ENCODE data around the gene PPM1M. TPM values are rescaled to one million over a fixed set of nuclear protein-coding genes. Genes with fewer than 3 reads are reported as not detected.
"Not testable (repeated sequence)": the region's sequence is repeated elsewhere in the genome, so short reads cannot be mapped to it uniquely, and the experiment has no call there.

Gene PPM1M
- total and polyA plus RNA-seq, 2 donors: 32.1 to 65.0 TPM

- H3K27ac ChIP-seq (ENCODE audit: low read depth in 1 of 2, low read length in 1 of 2); H3K4me3 ChIP-seq (ENCODE audit: low read length in 2 of 2); DNase-seq (ENCODE audit: low read depth in 6 of 9, low spot score in 9 of 9); H3K27me3 ChIP-seq (ENCODE audit: control insufficient read depth in 2 of 2, insufficient read depth in 1 of 2, low read length in 1 of 2); H3K9me3 ChIP-seq (ENCODE audit: control insufficient read depth in 2 of 2, insufficient read depth in 1 of 2, low read length in 1 of 2): not testable (repeated sequence)
- WGBS: 97% methylated on average over 9 of the region's 9 CpGs
- peaks cover 35 to 73% of the 10 kb centered on the region in 2 donors for H3K36me3 ChIP-seq (ENCODE audit: control insufficient read depth in 2 of 2, insufficient read depth in 2 of 2, low read length in 1 of 2)
- H3K4me1 ChIP-seq (ENCODE audit: control insufficient read depth in 2 of 2, insufficient read depth in 2 of 2, low read length in 2 of 2): peaks cover 14 to 38% of the 10 kb centered on the region in 2 donors
These were observed 26.6 kb downstream of the PPM1M start for GRCh38 chr3:52272172-52272571.

- no peak for DNase-seq (ENCODE audit: low read depth in 6 of 9, low spot score in 9 of 9)
- Histone ChIP-seq H3K4me1 (ENCODE audit: control insufficient read depth in 2 of 2, insufficient read depth in 2 of 2, low read length in 2 of 2) (peaks cover 14 to 38% of the 10 kb centered on the region in 2 donors), H3K4me3 (ENCODE audit: low read length in 2 of 2) (no peak overlapping the region), H3K27ac (ENCODE audit: low read depth in 1 of 2, low read length in 1 of 2) (no peak overlapping the region), H3K27me3 (ENCODE audit: control insufficient read depth in 2 of 2, insufficient read depth in 1 of 2, low read length in 1 of 2) (no peaks in the 10 kb centered on the region), H3K9me3 (ENCODE audit: control insufficient read depth in 2 of 2, insufficient read depth in 1 of 2, low read length in 1 of 2) (no peaks in the 10 kb centered on the region), H3K36me3 (ENCODE audit: control insufficient read depth in 2 of 2, insufficient read depth in 2 of 2, low read length in 1 of 2) (peaks cover 33 to 68% of the 10 kb centered on the region in 2 donors)
- 96% methylated on average over 3 of the region's 3 CpGs for WGBS
These were observed 27.3 kb downstream of the PPM1M start for GRCh38 chr3:52272831-52273230.

- DNase-seq (ENCODE audit: low read depth in 6 of 9, low spot score in 9 of 9); H3K4me3 ChIP-seq (ENCODE audit: low read length in 2 of 2); H3K27ac ChIP-seq (ENCODE audit: low read depth in 1 of 2, low read length in 1 of 2); H3K9me3 ChIP-seq (ENCODE audit: control insufficient read depth in 2 of 2, insufficient read depth in 1 of 2, low read length in 1 of 2); H3K27me3 ChIP-seq (ENCODE audit: control insufficient read depth in 2 of 2, insufficient read depth in 1 of 2, low read length in 1 of 2): not testable (repeated sequence)
- Histone ChIP-seq H3K4me1 (ENCODE audit: control insufficient read depth in 2 of 2, insufficient read depth in 2 of 2, low read length in 2 of 2) (peaks cover 19 to 48% of the 10 kb centered on the region in 2 donors), H3K36me3 (ENCODE audit: control insufficient read depth in 2 of 2, insufficient read depth in 2 of 2, low read length in 1 of 2) (peaks cover 19 to 50% of the 10 kb centered on the region in 2 donors)
- 94% methylated on average over 18 of the region's 18 CpGs for whole genome bisulfite sequencing
These were observed 29.2 kb downstream of the PPM1M start for GRCh38 chr3:52274781-52275180.

DNA sequence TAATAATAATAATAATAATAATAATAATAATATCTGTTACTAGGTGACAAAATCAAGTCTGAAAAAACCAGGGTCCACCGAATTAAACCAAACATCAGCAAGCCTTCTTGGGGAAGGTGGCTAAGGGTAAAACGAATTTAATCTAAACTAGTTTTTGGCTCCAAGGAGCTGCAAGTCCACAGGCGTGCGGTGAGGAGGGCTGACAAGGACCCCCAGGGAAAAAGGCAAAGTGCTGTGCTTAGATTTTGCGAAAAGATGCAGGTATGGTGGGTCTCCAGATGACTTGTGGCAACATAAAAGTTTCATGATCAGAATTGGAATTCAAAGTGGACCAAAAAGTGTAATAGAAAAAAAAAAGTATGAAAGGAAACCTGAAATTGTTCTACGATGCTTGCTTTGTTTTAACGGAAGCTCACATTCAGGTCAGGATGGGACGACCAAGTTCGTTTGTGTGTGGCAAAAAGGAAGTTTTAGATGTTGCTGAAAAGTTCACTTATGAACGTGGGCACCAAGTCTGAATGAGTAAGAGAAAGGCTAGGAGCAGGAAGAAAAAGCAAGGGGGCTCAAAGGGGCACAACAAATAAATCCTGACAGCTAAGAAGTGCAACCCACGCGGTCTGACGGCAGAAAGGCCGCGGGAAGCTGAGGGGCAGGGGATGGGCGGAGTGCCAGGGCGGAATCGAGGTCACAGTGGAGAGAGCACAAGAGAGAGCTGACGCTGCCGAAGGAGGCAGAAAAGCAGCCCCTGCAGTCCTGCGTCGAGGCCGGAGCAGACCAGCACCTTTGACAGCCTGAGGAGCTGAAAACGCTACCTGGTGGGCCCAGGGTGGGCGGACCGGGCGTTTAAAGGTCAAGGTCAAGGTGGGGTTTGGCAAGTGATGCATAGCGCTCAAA lies 31.8 kb downstream of the PPM1M start:
- peak overlapping the region; percentile 75 to 87 for H3K4me3 ChIP-seq (ENCODE audit: low read length in 2 of 2)
- H3K27me3 ChIP-seq (ENCODE audit: control insufficient read depth in 2 of 2, insufficient read depth in 1 of 2, low read length in 1 of 2): no peaks in the 10 kb centered on the region
- H3K9me3 ChIP-seq (ENCODE audit: control insufficient read depth in 2 of 2, insufficient read depth in 1 of 2, low read length in 1 of 2): no peaks in the 10 kb centered on the region
- 2% methylated on average over 28 of the region's 28 CpGs for WGBS
- DNase-seq (ENCODE audit: low read depth in 6 of 9, low spot score in 9 of 9): peak in 7 of 9 donors; percentile 42 to 76 (median 59)
- H3K27ac ChIP-seq (ENCODE audit: low read depth in 1 of 2, low read length in 1 of 2): peak overlapping the region; percentile 89 to 98
- H3K36me3 ChIP-seq (ENCODE audit: control insufficient read depth in 2 of 2, insufficient read depth in 2 of 2, low read length in 1 of 2): peaks cover 6 to 26% of the 10 kb centered on the region in 2 donors
- H3K4me1 ChIP-seq (ENCODE audit: control insufficient read depth in 2 of 2, insufficient read depth in 2 of 2, low read length in 2 of 2): peaks cover 24 to 55% of the 10 kb centered on the region in 2 donors

DNA sequence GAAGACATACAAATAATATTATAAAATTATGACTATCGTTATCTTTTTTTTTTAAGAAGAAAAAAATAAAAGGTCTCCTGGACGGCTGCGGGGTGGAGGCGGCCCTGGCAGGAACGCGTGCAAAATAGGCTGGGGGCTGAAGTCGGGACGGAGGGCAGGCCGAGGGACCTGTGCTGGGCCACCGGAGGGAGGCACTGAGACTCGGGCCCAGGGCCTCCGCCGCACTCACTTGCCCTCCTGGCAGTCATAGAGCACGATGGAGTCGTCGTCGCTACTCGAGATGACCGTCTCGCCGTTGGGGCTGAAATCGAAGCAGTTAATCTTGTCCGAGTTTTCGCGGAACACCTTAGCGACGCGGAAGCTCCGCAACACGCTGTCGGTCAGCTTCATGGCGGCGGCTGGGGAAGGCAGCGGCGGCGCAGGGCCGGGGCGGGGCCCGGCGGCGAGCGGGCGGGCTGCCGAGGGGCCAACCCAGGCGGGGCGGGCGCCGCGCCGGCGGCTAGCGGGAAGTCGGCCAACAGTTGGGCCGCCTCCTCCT lies 32.5 kb downstream of the PPM1M start:
- H3K4me1 ChIP-seq (ENCODE audit: control insufficient read depth in 2 of 2, insufficient read depth in 2 of 2, low read length in 2 of 2): peaks cover 25 to 58% of the 10 kb centered on the region in 2 donors
- H3K27ac ChIP-seq (ENCODE audit: low read depth in 1 of 2, low read length in 1 of 2): peak overlapping the region; percentile 89 to 98
- DNase-seq (ENCODE audit: low read depth in 6 of 9, low spot score in 9 of 9): peak in 7 of 9 donors; percentile 26 to 79 (median 53)
- no peaks in the 10 kb centered on the region for H3K27me3 ChIP-seq (ENCODE audit: control insufficient read depth in 2 of 2, insufficient read depth in 1 of 2, low read length in 1 of 2)
- peaks cover 3 to 20% of the 10 kb centered on the region in 2 donors for H3K36me3 ChIP-seq (ENCODE audit: control insufficient read depth in 2 of 2, insufficient read depth in 2 of 2, low read length in 1 of 2)
- under 1% methylated on average over 54 of the region's 54 CpGs for WGBS
- H3K4me3 ChIP-seq (ENCODE audit: low read length in 2 of 2): peak overlapping the region; percentile 75 to 87
- H3K9me3 ChIP-seq (ENCODE audit: control insufficient read depth in 2 of 2, insufficient read depth in 1 of 2, low read length in 1 of 2): no peaks in the 10 kb centered on the region

- peak; percentile 76 to 96 (median 89) for DNase-seq (ENCODE audit: low read depth in 6 of 9, low spot score in 9 of 9)
- no peaks in the 10 kb centered on the region for H3K9me3 ChIP-seq (ENCODE audit: control insufficient read depth in 2 of 2, insufficient read depth in 1 of 2, low read length in 1 of 2)
- peak within 1 kb of the TSS; percentile 89 to 98 for H3K27ac ChIP-seq (ENCODE audit: low read depth in 1 of 2, low read length in 1 of 2)
- peaks cover 2 to 15% of the 10 kb centered on the region in 2 donors for H3K36me3 ChIP-seq (ENCODE audit: control insufficient read depth in 2 of 2, insufficient read depth in 2 of 2, low read length in 1 of 2)
- WGBS: under 1% methylated on average over 58 of the region's 58 CpGs
- H3K27me3 ChIP-seq (ENCODE audit: control insufficient read depth in 2 of 2, insufficient read depth in 1 of 2, low read length in 1 of 2): no peaks in the 10 kb centered on the region
- peak within 1 kb of the TSS; percentile 75 to 87 for H3K4me3 ChIP-seq (ENCODE audit: low read length in 2 of 2)
- H3K4me1 ChIP-seq (ENCODE audit: control insufficient read depth in 2 of 2, insufficient read depth in 2 of 2, low read length in 2 of 2): peaks cover 25 to 62% of the 10 kb centered on the region in 2 donors
These were observed 33.0 kb downstream of the PPM1M start, which contains the start of gene WDR82 for GRCh38 chr3:52278510-52279069. WDR82 (minus strand) TSS chr3:52278649; CDS start chr3:52278361, 288 bp downstream.

DNA sequence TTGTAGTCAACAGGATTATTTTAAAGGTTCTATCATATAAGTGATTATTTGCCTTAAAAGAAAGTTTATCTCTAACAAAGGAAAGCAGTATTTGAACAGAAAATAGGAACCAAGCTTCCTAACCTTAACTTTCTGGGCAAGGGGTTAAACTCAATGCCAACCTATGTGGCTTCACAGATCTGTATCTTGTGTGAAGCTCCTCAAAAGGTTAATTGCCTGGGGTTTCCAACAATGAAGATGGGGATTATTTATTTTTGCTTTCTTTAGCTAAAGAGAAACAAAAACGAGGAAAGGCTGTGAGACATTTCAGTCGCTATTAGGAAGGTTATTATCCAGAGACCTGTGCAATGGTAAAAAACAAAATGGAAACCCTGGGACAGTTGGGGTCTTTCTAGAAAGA lies 34.0 kb downstream of the PPM1M start:
- Histone ChIP-seq H3K27me3 (ENCODE audit: control insufficient read depth in 2 of 2, insufficient read depth in 1 of 2, low read length in 1 of 2) (no peaks in the 10 kb centered on the region), H3K27ac (ENCODE audit: low read depth in 1 of 2, low read length in 1 of 2) (peak overlapping the region; percentile 75 to 77), H3K4me1 (ENCODE audit: control insufficient read depth in 2 of 2, insufficient read depth in 2 of 2, low read length in 2 of 2) (peaks cover 22 to 57% of the 10 kb centered on the region in 2 donors), H3K9me3 (ENCODE audit: control insufficient read depth in 2 of 2, insufficient read depth in 1 of 2, low read length in 1 of 2) (no peaks in the 10 kb centered on the region), H3K36me3 (ENCODE audit: control insufficient read depth in 2 of 2, insufficient read depth in 2 of 2, low read length in 1 of 2) (peaks cover 0 to 5% of the 10 kb centered on the region in 2 donors), H3K4me3 (ENCODE audit: low read length in 2 of 2) (peak overlapping the region; percentile 75 to 87)
- WGBS: 87% methylated on average over 2 of the region's 2 CpGs
- no peak for DNase-seq (ENCODE audit: low read depth in 6 of 9, low spot score in 9 of 9)

DNA sequence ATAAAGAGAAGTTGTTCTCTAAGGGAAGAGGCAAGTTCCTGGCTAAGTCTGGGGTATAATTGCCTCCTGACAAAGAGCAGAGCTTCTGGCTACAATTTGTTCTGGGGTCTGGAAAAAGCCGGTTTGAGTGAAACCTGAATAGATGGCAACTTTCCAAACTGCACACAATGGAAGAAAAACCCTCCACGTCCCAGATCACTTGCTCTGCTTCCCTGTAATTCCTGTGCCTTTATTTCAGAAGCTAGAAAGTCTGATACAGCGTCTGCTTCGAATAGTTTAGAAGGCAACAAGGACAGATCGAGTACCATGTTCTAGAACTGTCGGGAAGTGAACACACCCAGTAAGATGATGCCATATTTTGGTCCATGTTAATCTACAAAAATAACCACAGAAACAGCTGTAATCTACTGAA lies 34.5 kb downstream of the PPM1M start:
- Histone ChIP-seq H3K36me3 (ENCODE audit: control insufficient read depth in 2 of 2, insufficient read depth in 2 of 2, low read length in 1 of 2) (peaks cover 0 to 3% of the 10 kb centered on the region in 2 donors), H3K4me1 (ENCODE audit: control insufficient read depth in 2 of 2, insufficient read depth in 2 of 2, low read length in 2 of 2) (peaks cover 22 to 55% of the 10 kb centered on the region in 2 donors), H3K4me3 (ENCODE audit: low read length in 2 of 2) (no peak overlapping the region), H3K9me3 (ENCODE audit: control insufficient read depth in 2 of 2, insufficient read depth in 1 of 2, low read length in 1 of 2) (no peaks in the 10 kb centered on the region), H3K27ac (ENCODE audit: low read depth in 1 of 2, low read length in 1 of 2) (peak overlapping the region; percentile 58 to 75), H3K27me3 (ENCODE audit: control insufficient read depth in 2 of 2, insufficient read depth in 1 of 2, low read length in 1 of 2) (no peaks in the 10 kb centered on the region)
- WGBS: 91% methylated on average over 6 of the region's 6 CpGs
- DNase-seq (ENCODE audit: low read depth in 6 of 9, low spot score in 9 of 9): no peak
